ENCODE results near the gene POLR2H.

- TF ChIP-seq CTCF (IDR thresholded peaks at IDR 0.05) (peak; percentile 18 to 50 (median 47)), POLR2A (IDR thresholded peaks at IDR 0.05) (no peak)
Measured at GRCh38 chr3:184345317-184346144, 16.0 kb upstream of the POLR2H start.
